ENCODE data around the gene PCBP3. TPM values are rescaled to one million over a fixed set of nuclear protein-coding genes. Genes with fewer than 3 reads are reported as not detected.
"Not testable (repeated sequence)": the region's sequence is repeated elsewhere in the genome, so short reads cannot be mapped to it uniquely, and the experiment has no call there.

The PCBP3 gene
- total RNA-seq, 2 donors from 2014 or later: 0.77 to 17.2 TPM

DNA sequence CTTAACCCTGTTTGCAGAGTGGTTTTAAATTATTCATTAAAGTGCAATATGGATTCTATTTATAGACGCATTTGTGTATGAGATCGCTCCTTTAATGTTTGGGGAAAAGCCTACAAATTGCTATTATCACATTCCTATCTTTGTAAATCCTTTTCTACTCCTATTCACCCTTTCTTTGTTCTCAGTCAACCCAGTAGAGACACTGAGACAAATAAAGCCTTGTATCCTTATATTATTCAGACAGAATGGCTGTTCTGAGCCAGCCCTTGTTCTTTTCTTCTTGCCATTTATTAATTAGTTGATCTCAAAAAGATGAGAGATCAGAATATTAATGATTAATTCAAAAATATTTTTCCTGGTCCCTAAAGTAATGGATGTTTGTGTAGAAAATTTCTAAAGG, 8.4 kb downstream of the PCBP3 start:
- H3K27ac ChIP-seq: no peak overlapping the region
- no peaks in the 10 kb centered on the region for H3K27me3 ChIP-seq (replicated peaks; ENCODE audit: insufficient read depth)
- intact Hi-C loops (cut with DNase I): no loop called here
- no peaks in the 10 kb centered on the region for H3K4me1 ChIP-seq (replicated peaks)
- no peaks in the 10 kb centered on the region for H3K36me3 ChIP-seq
- no peak for TF ChIP-seq CTCF (IDR thresholded peaks at IDR 0.05)
- no peak for TF ChIP-seq POLR2AphosphoS5 (IDR thresholded peaks at IDR 0.05)
- no peak for TF ChIP-seq POLR2A (IDR thresholded peaks at IDR 0.05)
- no peak overlapping the region for H3K4me3 ChIP-seq
- no peak for DNase-seq (ENCODE audit: low spot score)
- WGBS: 43% methylated on average over 2 of the region's 2 CpGs
- no peaks in the 10 kb centered on the region for H3K9me3 ChIP-seq

DNA sequence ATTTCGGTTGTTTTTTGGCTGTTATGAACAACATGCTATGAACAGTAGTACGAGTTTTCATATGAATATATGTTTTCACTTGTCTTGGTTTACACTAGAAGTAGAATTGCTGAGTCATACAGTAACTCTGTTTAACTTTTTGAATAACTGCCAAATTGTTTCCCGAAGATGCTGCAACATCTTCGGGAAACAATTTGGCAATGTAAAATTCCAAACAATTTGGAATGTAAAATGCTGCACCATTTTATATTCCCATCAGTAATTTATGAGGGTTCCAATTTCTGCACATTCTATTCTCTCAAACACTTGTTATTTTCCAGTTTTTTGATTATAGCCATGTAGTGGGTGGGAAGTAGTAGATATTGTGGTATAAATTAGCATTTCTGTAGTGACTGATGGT, 11.6 kb downstream of the PCBP3 start:
- H3K4me1 ChIP-seq (replicated peaks): no peaks in the 10 kb centered on the region
- no peak overlapping the region for H3K4me3 ChIP-seq
- WGBS: 66% methylated on average over 4 of the region's 4 CpGs
- no peak for TF ChIP-seq POLR2A (IDR thresholded peaks at IDR 0.05)
- TF ChIP-seq CTCF (IDR thresholded peaks at IDR 0.05): no peak
- no peak for TF ChIP-seq POLR2AphosphoS5 (IDR thresholded peaks at IDR 0.05)
- intact Hi-C loops (cut with DNase I): no loop called here
- no peaks in the 10 kb centered on the region for H3K9me3 ChIP-seq
- no peaks in the 10 kb centered on the region for H3K27me3 ChIP-seq (replicated peaks; ENCODE audit: insufficient read depth)
- no peaks in the 10 kb centered on the region for H3K36me3 ChIP-seq
- no peak for DNase-seq (ENCODE audit: low spot score)
- no peak overlapping the region for H3K27ac ChIP-seq

- DNase-seq (ENCODE audit: low spot score); intact Hi-C loops (cut with DNase I); H3K9me3 ChIP-seq; H3K36me3 ChIP-seq; H3K27ac ChIP-seq; H3K27me3 ChIP-seq (replicated peaks; ENCODE audit: insufficient read depth); H3K4me3 ChIP-seq; H3K4me1 ChIP-seq (replicated peaks): not testable (repeated sequence)
- WGBS: 84% methylated on average over 3 of the region's 3 CpGs
Observed at GRCh38 chr21:45656114-45656513, 12.6 kb downstream of the PCBP3 start.

DNA sequence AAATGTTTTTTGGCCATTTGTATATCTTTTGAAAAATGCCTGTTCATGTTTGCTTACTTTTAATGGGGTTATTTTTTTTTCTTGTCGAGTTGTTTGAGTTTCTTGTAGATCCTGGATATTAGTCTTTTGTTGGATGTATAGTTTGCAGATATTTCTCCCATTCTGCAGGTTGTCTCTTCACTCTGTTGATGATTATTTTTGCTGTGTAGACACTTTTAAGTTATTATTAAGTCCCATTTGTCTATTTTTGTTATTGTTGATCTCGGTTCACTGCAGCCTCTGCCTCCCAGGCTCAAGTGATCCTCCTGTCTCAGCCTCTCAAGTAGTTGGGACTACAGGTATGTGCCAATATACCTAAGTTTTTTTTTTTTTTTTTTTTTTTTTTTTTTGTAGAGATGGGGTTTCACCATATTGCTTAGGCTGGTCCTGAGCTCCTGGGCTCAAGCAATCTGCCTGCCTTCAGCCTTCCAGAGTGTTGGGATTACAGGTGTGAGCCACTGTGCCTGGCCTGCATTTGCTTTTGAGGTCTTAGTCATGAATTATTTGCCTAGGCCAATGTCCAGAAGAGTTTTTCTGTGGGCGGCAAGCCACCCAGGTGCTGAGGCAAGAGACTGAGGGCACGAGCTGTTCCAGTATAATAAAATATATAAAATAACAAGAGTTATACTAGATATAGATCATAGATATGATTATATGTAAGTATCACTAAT, 18.5 kb downstream of the PCBP3 start:
- WGBS: 63% methylated on average over 4 of the region's 4 CpGs
- DNase-seq (ENCODE audit: low spot score): not testable (repeated sequence)

GRCh38 chr21:45662623-45663245, 19.2 kb downstream of the PCBP3 start:
- intact Hi-C loops (cut with DNase I): not testable (repeated sequence)
- WGBS: 86% methylated on average over 10 of the region's 10 CpGs

More for the DNA sequence above, 18.5 kb downstream of the PCBP3 start:
- H3K27ac ChIP-seq; H3K27me3 ChIP-seq (replicated peaks; ENCODE audit: insufficient read depth); H3K36me3 ChIP-seq; H3K4me1 ChIP-seq (replicated peaks); H3K9me3 ChIP-seq; intact Hi-C loops (cut with DNase I); H3K4me3 ChIP-seq: not testable (repeated sequence)

DNA sequence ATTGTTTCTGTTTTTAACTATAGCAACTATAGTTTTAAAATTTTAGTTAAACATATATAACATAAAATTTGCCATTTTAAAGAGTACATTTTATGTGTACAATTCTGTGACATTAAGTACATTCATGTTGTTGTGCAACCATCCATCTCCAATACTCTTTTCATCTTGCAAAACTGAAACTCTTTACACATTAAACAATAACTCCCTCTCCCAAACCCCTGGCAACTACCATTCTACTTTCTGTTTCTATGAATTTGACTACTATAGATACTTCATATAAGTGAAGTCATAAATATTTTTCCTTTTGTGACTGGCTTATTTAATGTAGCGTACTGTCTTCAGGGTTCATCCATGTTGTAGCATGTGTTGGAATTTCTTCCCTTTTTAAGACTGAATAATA, 25.9 kb downstream of the PCBP3 start:
- Histone ChIP-seq H3K4me3 (no peak overlapping the region), H3K4me1 (replicated peaks) (no peaks in the 10 kb centered on the region), H3K27me3 (replicated peaks; ENCODE audit: insufficient read depth) (no peaks in the 10 kb centered on the region), H3K27ac (no peak overlapping the region), H3K9me3 (no peaks in the 10 kb centered on the region), H3K36me3 (no peaks in the 10 kb centered on the region)
- DNase-seq (ENCODE audit: low spot score): no peak
- no peak for TF ChIP-seq CTCF (IDR thresholded peaks at IDR 0.05)
- no peak for TF ChIP-seq POLR2AphosphoS5 (IDR thresholded peaks at IDR 0.05)
- no peak for TF ChIP-seq POLR2A (IDR thresholded peaks at IDR 0.05)
- WGBS: 96% methylated on average over 1 of the region's 1 CpG
- intact Hi-C loops (cut with DNase I): no loop called here

More at GRCh38 chr21:45662623-45663245, 19.2 kb downstream of the PCBP3 start:
- H3K27me3 ChIP-seq (replicated peaks; ENCODE audit: insufficient read depth); H3K4me3 ChIP-seq; H3K36me3 ChIP-seq; DNase-seq (ENCODE audit: low spot score); H3K27ac ChIP-seq; H3K9me3 ChIP-seq; H3K4me1 ChIP-seq (replicated peaks): not testable (repeated sequence)
